Karpas-422 (cell line): ENCODE measurements around the gene MYMK. TPM values are rescaled to one million over a fixed set of nuclear protein-coding genes. Genes with fewer than 3 reads are reported as not detected.

Experiments used
- DNase-seq: peaks from one replicate; pipeline ENCODE4 v3.0.0-alpha.2; 2015
- H2AFZ ChIP-seq: fragments of 200-600 bp; sonication (generic); 2 replicates; pipeline ENCODE4 v1.6.1; 2014; ENCODE audit warnings: antibody characterized with exemption, low read length, mixed read lengths
- H3K27ac ChIP-seq: fragments of 200-600 bp; sonication (generic); 2 replicates; pipeline ENCODE4 v1.5.1; 2014; ENCODE audit warnings: mild to moderate bottlenecking, low read length, moderate library complexity
- H3K27me3 ChIP-seq: fragments of 200-600 bp; sonication (generic); 2 replicates; pipeline ENCODE4 v1.6.1; 2014; ENCODE audit warnings: low read length, mixed read lengths
- H3K36me3 ChIP-seq: fragments of 200-600 bp; sonication (generic); 2 replicates; pipeline ENCODE4 v1.6.1; 2014; ENCODE audit warnings: low read length, mixed read lengths; ENCODE audit not compliant: insufficient read depth
- H3K4me1 ChIP-seq: fragments of 200-600 bp; sonication (generic); 2 replicates; pipeline ENCODE4 v1.6.1; 2014; ENCODE audit warnings: mild to moderate bottlenecking, low read length, mixed read lengths
- H3K4me2 ChIP-seq: fragments of 200-600 bp; sonication (generic); 2 replicates; pipeline ENCODE4 v1.6.1; 2014; ENCODE audit warnings: low read length, low read depth, mild to moderate bottlenecking; ENCODE audit not compliant: poor library complexity, severe bottlenecking
- H3K4me3 ChIP-seq: fragments of 200-600 bp; sonication (generic); 2 replicates; pipeline ENCODE4 v1.5.1; 2014; ENCODE audit warnings: mild to moderate bottlenecking, antibody characterized with exemption, low read length, mixed read lengths
- H3K79me2 ChIP-seq: fragments of 200-600 bp; sonication (generic); 2 replicates; pipeline ENCODE4 v1.6.1; 2014; ENCODE audit warnings: mild to moderate bottlenecking, low read length, mixed read lengths
- H3K9ac ChIP-seq: fragments of 200-600 bp; sonication (generic); 2 replicates; pipeline ENCODE4 v1.6.0; 2014; ENCODE audit warnings: low read length
- H3K9me2 ChIP-seq: fragments of 200-600 bp; sonication (generic), shearing (Covaris generic); replicated peaks from 2 replicates; pipeline ENCODE4 v1.6.0; 2014; ENCODE audit warnings: mild to moderate bottlenecking, low read length, moderate library complexity; ENCODE audit not compliant: insufficient read depth
- H3K9me3 ChIP-seq: fragments of 300-700, 200-600 bp; sonication (generic); 2 replicates; pipeline ENCODE4 v1.6.1; 2014; ENCODE audit warnings: low read length, mixed read lengths
- H4K20me1 ChIP-seq: fragments of 200-600 bp; sonication (generic); 2 replicates; pipeline ENCODE4 v1.6.1; 2014; ENCODE audit warnings: mild to moderate bottlenecking, antibody characterized with exemption, low read length, low read depth; ENCODE audit not compliant: insufficient read depth
- total RNA-seq: library from RNA; depleted of rRNA; stranded (reverse); fragments of >200 nt; shearing (Covaris generic); gene quantifications from 2 replicates; pipeline ENCODE4 v1.2.3, GENCODE V29; 2014; ENCODE audit warnings: low replicate concordance

Gene MYMK
- total RNA-seq, 1 experiment from 2014 or later = not detected

DNA sequence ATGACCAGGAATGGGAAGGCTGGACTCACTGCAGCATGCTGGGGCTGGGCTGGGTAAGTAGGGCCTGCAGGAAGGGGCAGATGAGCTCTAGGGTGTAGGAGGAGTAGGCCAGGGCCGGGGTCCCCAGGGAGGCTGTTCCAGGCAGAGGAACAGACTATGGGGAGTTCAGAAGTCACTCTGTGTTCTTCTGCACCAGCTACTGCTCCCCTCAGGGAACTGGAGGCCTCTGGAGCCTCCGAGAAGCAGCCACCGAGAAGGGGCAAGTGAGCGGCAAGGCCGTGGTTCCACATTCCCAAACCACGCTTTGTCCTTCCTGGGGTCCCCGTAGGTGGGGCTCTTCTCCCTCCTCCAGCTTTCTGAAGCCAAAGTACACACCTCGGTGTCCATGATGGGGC lies 37.4 kb downstream of the MYMK start:
- Histone ChIP-seq H3K4me2 (no peak overlapping the region), H4K20me1 (no peaks in the 10 kb centered on the region), H3K27me3 (no peaks in the 10 kb centered on the region), H3K9me3 (no peaks in the 10 kb centered on the region), H3K9ac (no peak overlapping the region), H2AFZ (no peak overlapping the region), H3K9me2 (no peaks in the 10 kb centered on the region), H3K4me3 (no peak overlapping the region), H3K4me1 (peaks cover 9% of the 10 kb centered on the region), H3K36me3 (no peaks in the 10 kb centered on the region), H3K27ac (no peak overlapping the region), H3K79me2 (no peaks in the 10 kb centered on the region)
- no peak for DNase-seq

DNA sequence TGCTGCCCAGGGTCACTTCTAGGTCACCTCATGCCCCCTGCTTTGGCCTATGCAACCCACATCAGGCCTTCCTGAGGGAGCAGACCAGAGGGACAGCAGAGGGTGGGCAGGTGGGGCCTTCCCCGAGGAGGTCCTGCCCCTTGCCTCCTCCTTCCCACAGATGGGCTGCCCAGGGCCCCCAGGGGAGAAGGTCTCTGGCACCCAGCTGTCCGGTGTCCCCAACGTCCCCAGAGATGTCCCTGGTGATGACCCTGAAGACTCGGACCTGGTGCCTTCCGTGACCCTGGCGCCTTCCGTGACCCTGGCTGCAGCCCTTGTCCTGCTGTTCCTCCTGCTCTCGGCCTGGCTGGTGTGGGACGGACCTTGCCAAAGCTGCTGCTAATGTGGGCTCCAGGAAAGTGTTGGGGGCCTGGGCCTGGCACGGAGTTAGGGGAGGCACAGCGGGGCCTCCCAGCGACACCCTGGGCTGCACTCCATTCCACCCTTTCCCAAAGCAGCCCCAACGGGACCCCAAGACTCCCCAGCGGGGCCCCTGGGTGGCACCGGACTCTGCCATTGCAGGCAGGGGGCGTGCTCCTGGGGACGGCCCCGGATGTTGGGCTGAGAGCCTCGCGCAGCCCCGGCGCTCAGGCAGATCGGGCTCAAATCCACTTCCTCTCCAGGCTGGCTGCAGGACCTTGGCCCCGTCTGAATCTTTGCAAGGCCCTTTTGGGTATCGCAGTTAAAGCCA lies 39.1 kb downstream of the MYMK start:
- Histone ChIP-seq H3K4me1 (peaks cover 9% of the 10 kb centered on the region), H3K36me3 (no peaks in the 10 kb centered on the region), H4K20me1 (no peaks in the 10 kb centered on the region), H3K9ac (peak overlapping the region; percentile 61), H2AFZ (peak overlapping the region; percentile 45; the same call in 1 of the 2 replicates), H3K27ac (no peak overlapping the region), H3K9me3 (no peaks in the 10 kb centered on the region), H3K79me2 (no peaks in the 10 kb centered on the region), H3K27me3 (no peaks in the 10 kb centered on the region), H3K4me2 (peak overlapping the region; percentile 62), H3K9me2 (no peaks in the 10 kb centered on the region), H3K4me3 (peak overlapping the region; percentile 53)
- peak; percentile 84 for DNase-seq

DNA sequence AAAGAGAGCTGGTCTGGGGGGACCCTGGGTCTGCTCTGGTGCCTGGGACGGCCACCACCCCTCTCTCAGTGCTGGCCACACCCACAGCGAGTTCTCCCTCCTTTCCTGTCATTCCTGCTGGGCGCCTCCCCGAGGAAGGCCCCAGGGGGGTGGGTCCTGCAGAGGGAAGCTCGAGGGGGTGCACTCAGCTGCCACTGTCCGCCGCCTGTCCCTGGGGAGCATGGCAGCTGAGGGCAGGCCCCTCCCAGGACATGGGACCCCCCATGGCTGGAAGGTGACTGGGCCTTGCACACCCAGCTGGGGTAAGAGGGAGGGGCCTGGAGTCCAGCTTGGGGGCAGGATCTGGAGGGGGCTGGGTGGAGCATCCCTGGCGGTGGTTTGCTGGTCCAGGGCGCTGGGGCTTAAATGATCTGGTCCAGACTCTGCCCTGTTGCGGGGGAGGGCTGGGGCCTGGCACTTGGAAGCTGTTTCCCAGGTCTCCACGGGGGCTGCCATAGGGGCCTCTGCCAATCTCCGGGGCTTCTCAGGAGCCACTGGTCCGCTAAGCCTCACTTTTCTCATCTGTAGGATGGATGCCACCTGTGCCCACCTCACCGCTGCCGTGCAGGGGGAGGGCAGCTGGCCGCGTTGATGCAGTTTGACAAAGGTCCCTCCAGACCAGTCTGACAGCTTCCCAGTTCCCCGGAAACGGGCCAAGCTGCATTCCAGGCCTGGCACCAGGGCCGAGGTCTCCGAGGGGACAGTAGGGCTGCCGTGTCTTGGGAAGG lies 39.9 kb downstream of the MYMK start:
- no peak overlapping the region for H3K9ac ChIP-seq
- H3K36me3 ChIP-seq = no peaks in the 10 kb centered on the region
- peaks cover 11% of the 10 kb centered on the region for H3K4me1 ChIP-seq
- no peaks in the 10 kb centered on the region for H3K9me3 ChIP-seq
- no peak overlapping the region for H3K27ac ChIP-seq
- H3K4me2 ChIP-seq = no peak overlapping the region
- no peak overlapping the region for H2AFZ ChIP-seq
- no peak for DNase-seq
- no peaks in the 10 kb centered on the region for H3K9me2 ChIP-seq
- H3K4me3 ChIP-seq = no peak overlapping the region
- H3K27me3 ChIP-seq = no peaks in the 10 kb centered on the region
- H4K20me1 ChIP-seq = no peaks in the 10 kb centered on the region
- no peaks in the 10 kb centered on the region for H3K79me2 ChIP-seq

DNA sequence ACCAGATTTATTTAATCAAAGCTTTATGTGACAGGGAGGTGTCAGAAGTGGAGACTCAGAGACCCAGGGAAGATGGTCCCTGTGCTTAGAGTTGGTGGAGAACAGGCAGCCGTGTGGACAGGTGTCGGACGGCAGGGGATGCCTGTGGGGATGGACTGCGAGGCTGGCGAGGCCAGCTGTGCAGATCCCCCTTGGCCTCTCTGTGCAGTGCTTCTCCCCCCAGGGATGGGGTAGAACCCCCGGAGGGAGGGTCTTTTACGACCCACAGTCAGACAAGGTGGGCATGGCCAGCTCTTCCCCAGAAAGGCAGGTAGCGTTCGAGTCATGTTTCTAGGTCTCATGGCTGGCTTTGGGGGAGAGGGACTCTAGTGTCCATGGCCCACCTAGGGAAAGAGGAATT lies 41.1 kb downstream of the MYMK start:
- H3K4me2 ChIP-seq = no peak overlapping the region
- no peak for DNase-seq
- no peaks in the 10 kb centered on the region for H3K36me3 ChIP-seq
- H3K4me3 ChIP-seq = no peak overlapping the region
- H3K9me2 ChIP-seq = no peaks in the 10 kb centered on the region
- H4K20me1 ChIP-seq = no peaks in the 10 kb centered on the region
- H3K9me3 ChIP-seq = no peaks in the 10 kb centered on the region
- H3K27me3 ChIP-seq = no peaks in the 10 kb centered on the region
- H3K9ac ChIP-seq = no peak overlapping the region
- peaks cover under 1% of the 10 kb centered on the region; the same call in 1 of the 2 replicates for H3K79me2 ChIP-seq
- no peak overlapping the region for H3K27ac ChIP-seq
- H2AFZ ChIP-seq = no peak overlapping the region
- peaks cover 18% of the 10 kb centered on the region for H3K4me1 ChIP-seq

DNA sequence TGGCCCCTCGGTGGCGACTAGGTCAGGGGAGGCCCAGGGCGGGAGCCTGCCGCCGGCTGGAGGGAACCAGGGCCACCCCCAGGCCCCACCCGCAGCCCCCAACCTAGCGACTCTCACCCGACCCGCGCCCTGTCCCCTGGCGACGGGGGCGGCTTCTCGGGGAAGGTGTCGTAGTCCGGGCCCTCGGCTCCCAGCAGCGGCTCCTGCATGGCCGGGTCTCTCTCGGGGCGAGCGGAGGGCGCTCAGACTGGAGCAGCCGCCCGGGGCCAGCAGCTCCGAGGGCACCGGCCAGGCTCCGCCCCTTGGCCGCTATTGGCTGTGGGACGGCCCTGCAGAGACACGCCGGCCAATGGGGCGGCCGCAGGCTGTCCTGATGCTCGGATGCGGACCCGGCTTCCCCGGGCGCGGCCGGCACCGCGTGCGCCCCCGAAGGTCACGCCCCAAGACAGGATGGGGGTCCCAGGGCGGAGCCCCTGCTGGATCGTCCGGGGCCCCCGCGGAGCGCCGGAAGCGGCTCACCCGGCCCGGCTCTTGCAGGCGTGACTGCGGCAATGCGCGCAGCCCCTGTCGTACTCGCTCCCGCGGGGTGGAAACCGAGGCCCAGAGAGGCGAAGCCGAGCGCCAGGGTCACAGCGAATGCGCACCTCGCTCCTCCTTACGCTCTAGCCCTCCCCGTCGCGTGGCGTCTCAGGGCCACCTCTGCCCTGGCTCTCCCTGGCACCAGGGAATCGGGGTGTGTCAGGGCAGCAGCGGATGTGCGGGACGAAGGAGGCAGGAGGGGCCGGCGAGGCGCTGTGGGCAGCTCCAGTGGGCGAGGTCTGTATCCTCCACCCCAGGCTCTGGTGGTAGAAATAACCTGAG lies 45.7 kb downstream of the MYMK start, which contains the start of gene SLC2A6:
Gene SLC2A6 (minus strand): TSS at position 249 of the 861 bp plus-strand sequence. CDS start 40 bp downstream, at position 209.
- peak within 1 kb of the TSS; percentile 66 for H3K27ac ChIP-seq
- H4K20me1 ChIP-seq = peaks cover 7% of the 10 kb centered on the region; the same call in 1 of the 2 replicates
- H3K4me3 ChIP-seq = peak within 1 kb of the TSS; percentile 79
- no peaks in the 10 kb centered on the region; the same call in 1 of the 2 replicates for H3K36me3 ChIP-seq
- H3K79me2 ChIP-seq = peaks cover 8% of the 10 kb centered on the region; the same call in 1 of the 2 replicates
- peak within 1 kb of the TSS; percentile 98 for H2AFZ ChIP-seq
- H3K9me2 ChIP-seq = no peaks in the 10 kb centered on the region
- H3K9me3 ChIP-seq = no peaks in the 10 kb centered on the region
- H3K4me1 ChIP-seq = peaks cover 21% of the 10 kb centered on the region
- H3K4me2 ChIP-seq = peak within 1 kb of the TSS; percentile 80
- DNase-seq = peak; percentile 96
- H3K27me3 ChIP-seq = no peaks in the 10 kb centered on the region
- peak within 1 kb of the TSS; percentile 78 for H3K9ac ChIP-seq

DNA sequence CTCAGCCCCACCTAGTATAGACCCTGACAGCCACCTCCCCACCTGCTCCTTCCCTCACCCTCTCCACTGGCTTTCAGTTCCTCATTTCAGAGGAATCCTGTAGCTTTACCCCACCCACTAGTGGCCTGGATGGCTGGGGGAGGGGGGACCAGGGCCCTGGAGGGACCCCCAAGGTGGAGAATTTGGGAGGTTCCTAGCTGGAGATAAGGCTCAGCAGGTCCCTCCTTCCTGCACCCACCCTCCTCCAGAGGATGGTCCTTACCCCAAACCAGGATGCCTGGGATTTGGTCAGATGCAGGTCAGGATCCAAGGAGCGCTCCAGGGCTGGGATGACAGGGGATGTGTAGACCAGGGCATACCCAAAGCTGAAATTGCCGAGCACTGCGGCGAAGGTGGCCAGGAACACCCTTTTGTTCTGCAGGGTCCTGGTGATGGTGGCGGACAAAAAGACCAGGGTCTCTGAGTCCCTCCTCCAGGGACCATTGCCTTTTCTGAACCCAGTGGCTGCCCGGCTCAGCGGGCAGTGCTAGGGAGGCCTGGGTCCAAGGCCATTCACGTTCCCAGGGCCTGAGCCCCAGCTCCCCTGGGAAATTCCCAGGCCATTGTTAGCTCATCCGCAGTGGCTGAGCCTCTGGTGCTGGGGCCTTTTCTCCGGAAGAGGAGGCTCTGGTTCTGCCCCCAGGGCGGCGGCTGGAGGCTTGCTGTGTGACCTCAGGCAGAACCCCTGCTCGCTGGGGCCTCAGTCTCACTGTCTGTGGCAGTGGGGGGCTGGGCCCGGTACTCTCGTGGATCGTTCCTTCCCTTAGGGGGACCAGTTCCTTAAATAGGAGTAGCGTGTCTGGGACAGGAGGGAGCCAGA lies 46.5 kb downstream of the MYMK start:
- H3K9me2 ChIP-seq = no peaks in the 10 kb centered on the region
- peak overlapping the region; percentile 80 for H3K4me2 ChIP-seq
- H3K4me1 ChIP-seq = peaks cover 21% of the 10 kb centered on the region
- no peaks in the 10 kb centered on the region for H3K9me3 ChIP-seq
- peak overlapping the region; percentile 78 for H3K9ac ChIP-seq
- H3K27ac ChIP-seq = peak overlapping the region; percentile 66
- peak; percentile 82 for DNase-seq
- no peaks in the 10 kb centered on the region; the same call in 1 of the 2 replicates for H3K36me3 ChIP-seq
- H4K20me1 ChIP-seq = peaks cover 7% of the 10 kb centered on the region; the same call in 1 of the 2 replicates
- no peaks in the 10 kb centered on the region for H3K27me3 ChIP-seq
- no peak overlapping the region; the same call in 1 of the 2 replicates for H2AFZ ChIP-seq
- peak overlapping the region; percentile 79 for H3K4me3 ChIP-seq
- peaks cover 8% of the 10 kb centered on the region; the same call in 1 of the 2 replicates for H3K79me2 ChIP-seq

DNA sequence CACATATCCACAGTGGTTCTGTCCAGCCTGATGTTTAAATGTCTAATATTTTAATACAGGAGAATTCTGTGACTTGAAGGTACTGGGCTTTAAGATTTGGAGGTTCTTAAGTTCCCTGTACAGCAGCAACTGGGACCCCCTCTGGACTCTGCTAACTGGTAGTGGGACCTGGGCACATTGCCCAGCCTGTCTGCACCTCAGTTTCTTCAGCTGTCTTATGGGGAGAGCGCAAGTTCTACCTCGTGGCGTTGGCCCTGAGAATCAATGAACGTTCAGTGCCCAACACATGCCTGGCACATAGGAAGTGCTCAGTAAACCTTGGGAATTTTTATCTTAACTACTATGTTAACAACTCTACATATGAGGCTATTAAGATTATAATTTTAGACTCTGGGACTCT lies 47.3 kb downstream of the MYMK start:
- Histone ChIP-seq H3K27ac (no peak overlapping the region; the same call in 1 of the 2 replicates), H4K20me1 (peaks cover 7% of the 10 kb centered on the region; the same call in 1 of the 2 replicates), H3K9me3 (no peaks in the 10 kb centered on the region), H3K9me2 (no peaks in the 10 kb centered on the region), H3K4me1 (peaks cover 21% of the 10 kb centered on the region), H3K36me3 (no peaks in the 10 kb centered on the region; the same call in 1 of the 2 replicates), H3K27me3 (no peaks in the 10 kb centered on the region), H3K9ac (peak overlapping the region; percentile 78; the same call in 1 of the 2 replicates), H2AFZ (no peak overlapping the region), H3K79me2 (peaks cover 8% of the 10 kb centered on the region; the same call in 1 of the 2 replicates), H3K4me2 (peak overlapping the region; percentile 80), H3K4me3 (peak overlapping the region; percentile 79; the same call in 1 of the 2 replicates)
- no peak for DNase-seq
